ENCODE data around the gene POLR1H. TPM values are rescaled to one million over a fixed set of nuclear protein-coding genes. Genes with fewer than 3 reads are reported as not detected.

Gene POLR1H
- total and polyA plus RNA-seq, 8 donors: 21.3 to 47.8 (median 36.3) TPM

DNA sequence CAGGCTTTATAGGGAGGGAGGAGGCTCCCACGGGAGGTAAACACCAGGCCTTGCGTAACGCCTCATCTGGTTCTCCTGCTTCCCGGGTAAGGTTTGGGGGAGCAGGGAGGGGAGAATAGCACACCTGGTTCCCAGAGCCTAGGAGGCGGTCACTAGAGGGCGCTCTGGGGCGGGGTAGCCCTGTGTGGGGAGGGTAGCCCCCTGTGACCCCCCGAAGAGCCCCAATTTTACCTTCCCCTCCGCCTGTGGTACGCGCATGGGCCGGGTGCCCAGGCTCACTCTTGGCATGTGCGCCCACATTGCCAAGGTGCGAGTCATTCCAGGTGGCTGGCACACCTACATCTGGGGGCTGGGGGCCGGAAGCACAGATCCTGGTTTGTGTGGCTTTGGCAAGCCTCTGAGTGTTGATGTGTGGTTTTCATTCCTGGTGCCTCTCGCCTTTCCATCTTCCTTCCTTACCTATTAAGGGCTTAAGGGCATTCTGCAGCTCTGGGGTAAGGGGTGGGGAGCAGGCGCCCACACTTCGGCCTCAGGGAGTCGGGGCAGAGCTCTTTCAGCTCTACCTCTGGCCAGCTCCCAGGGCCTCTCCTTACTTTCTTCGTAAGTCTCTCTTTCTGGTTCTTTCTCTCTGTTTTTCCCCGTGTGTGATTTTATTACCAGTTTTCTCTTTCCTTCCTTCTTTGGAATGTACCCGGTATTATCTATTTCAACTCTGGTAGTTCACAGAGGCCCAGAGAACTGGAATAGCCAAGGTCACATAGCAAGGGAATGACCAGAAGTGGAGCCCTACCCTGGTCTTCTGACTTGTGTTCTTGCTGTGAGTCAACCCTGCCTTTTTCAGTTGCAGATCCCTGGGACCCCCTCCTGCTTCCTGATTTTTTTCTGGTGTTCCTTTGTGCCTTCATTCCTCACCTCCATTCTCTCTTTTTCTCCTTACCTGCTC lies 15.0 kb downstream of the POLR1H start:
- H3K36me3 ChIP-seq: peaks cover 0 to 3% of the 10 kb centered on the region in 2 donors
- peaks cover 0 to 18% of the 10 kb centered on the region in 2 donors for H3K4me1 ChIP-seq
- DNase-seq (peak in 3 of 4 donors; percentile 37 to 84 (median 65)), ATAC-seq (peak; percentile 89)
- peak in 1 of 2 donors; percentile 32 for TF ChIP-seq CTCF (IDR thresholded peaks at IDR 0.05)
- H3K9me3 ChIP-seq: no peaks in the 10 kb centered on the region
- intact Hi-C loops (cut with DNase I): no loop called here
- H3K27me3 ChIP-seq: peaks cover 19 to 89% of the 10 kb centered on the region in 2 donors
- peak overlapping the region; percentile 39 for H3K4me3 ChIP-seq
- H3K27ac ChIP-seq: peak overlapping the region in 1 of 2 donors; percentile 38

DNA sequence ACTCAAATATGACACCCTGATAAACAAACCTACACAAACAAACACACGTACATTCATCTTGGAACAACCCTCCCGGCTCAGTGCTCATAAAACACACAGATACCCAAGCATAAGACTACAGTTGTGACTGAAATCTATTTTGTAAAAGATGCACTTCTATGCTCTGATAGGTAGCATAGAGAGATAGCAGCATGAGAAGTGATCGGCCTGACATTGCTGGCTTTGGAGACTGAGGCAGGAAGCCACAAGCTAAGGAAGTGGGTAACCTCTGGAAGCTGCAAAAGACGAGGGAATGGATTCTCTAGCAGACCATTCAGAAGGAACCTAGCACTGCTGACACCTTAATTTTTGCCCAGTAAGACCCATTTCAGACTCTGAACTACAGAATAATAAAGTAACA lies 16.2 kb downstream of the POLR1H start:
- no peak for DNase-seq
- no peak for TF ChIP-seq CTCF (IDR thresholded peaks at IDR 0.05)

GRCh38 chr6:30087876-30088275 lies 26.8 kb downstream of the POLR1H start:
- no peak overlapping the region for H3K4me3 ChIP-seq
- TF ChIP-seq CTCF (IDR thresholded peaks at IDR 0.05): no peak
- H3K27me3 ChIP-seq: peaks cover 0 to 58% of the 10 kb centered on the region in 2 donors
- intact Hi-C loops (cut with DNase I): no loop called here
- H3K9me3 ChIP-seq: no peaks in the 10 kb centered on the region
- no peak overlapping the region for H3K27ac ChIP-seq
- ATAC-seq (no peak), DNase-seq (no peak)
- H3K36me3 ChIP-seq: no peaks in the 10 kb centered on the region
- no peaks in the 10 kb centered on the region for H3K4me1 ChIP-seq

More for the DNA sequence above, 16.2 kb downstream of the POLR1H start:
- peaks cover 19 to 78% of the 10 kb centered on the region in 2 donors for H3K27me3 ChIP-seq
- intact Hi-C loops (cut with DNase I): no loop called here
- H3K4me1 ChIP-seq: peaks cover 0 to 13% of the 10 kb centered on the region in 2 donors
- H3K9me3 ChIP-seq: no peaks in the 10 kb centered on the region
- no peak overlapping the region for H3K4me3 ChIP-seq
- H3K27ac ChIP-seq: no peak overlapping the region
- no peaks in the 10 kb centered on the region for H3K36me3 ChIP-seq
- ATAC-seq: no peak

- ATAC-seq (peak; percentile 92), DNase-seq (peak in 2 of 4 donors; percentile 64 to 81)
- TF ChIP-seq CTCF (IDR thresholded peaks at IDR 0.05): no peak
- intact Hi-C loops (cut with DNase I): no loop called here
- Histone ChIP-seq H3K4me1 (no peaks in the 10 kb centered on the region), H3K4me3 (no peak overlapping the region), H3K9me3 (no peaks in the 10 kb centered on the region), H3K27me3 (peaks cover 0 to 82% of the 10 kb centered on the region in 2 donors), H3K27ac (peak overlapping the region; percentile 48 to 59), H3K36me3 (no peaks in the 10 kb centered on the region)
Measured at GRCh38 chr6:30091577-30092381, 30.7 kb downstream of the POLR1H start.
